ENCODE data around the gene NOL4L.

DNA sequence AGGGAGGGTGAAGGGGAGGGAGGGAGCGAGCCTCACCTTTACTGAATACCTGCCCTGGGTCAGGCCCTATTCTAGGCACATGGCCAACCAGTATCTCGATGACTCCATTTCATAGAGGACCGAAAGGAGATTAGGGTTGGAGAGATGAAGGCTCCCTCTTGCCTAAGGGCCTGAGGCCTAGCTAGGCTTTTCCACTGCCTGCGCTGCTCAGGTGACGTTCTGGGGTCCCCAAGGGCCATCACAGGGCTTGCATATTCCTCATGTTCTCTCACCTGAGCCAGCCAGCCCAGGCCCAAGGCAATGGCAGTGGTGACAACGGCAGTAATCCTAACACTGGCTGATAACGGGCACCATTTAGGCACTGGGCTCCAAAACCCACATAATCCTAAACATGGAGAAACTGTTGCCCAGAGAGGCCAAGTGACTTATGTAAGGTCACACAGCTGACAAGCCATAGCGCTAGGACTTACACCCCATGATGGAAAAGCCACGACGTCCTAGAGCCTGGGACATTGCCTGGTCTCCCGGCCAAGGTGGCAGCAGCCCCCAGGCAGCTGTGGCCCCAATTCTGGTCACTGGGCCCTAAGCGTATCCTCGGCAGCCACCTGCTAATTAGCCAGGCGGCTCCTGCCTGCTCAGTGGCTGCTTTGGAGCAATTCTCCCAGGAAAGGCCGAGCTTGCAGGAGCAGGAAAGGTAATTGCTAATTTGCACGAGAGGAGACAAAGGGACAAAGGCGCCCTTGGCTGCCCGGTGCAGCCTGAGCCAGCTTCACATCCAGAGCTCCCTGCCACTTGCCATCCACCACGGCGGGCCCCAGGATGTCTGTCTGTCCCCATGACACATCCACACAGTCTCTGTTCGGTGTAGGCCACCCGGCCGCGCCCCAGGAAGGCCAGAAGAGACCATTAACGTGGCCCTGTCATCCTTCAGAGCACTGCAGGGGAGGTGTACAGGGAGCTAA is 21.5 kb downstream of the NOL4L start:
- TF ChIP-seq EZH2 (IDR thresholded peaks at IDR 0.05) (no peak), POLR2AphosphoS5 (IDR thresholded peaks at IDR 0.05; ENCODE audit: borderline replicate concordance, low read depth, low read length) (no peak), FOXP2 (optimal IDR thresholded peaks at IDR 0.05; ENCODE audit: control extremely low read depth, extremely low read length, insufficient read depth) (no peak)
